Chondrocyte (in vitro differentiated cells): ENCODE data around the gene SAE1. TPM values are rescaled to one million over a fixed set of nuclear protein-coding genes. Genes with fewer than 3 reads are reported as not detected.

Experiments used
- DNase-seq: peaks from one replicate; pipeline ENCODE4 v3.0.0; 2021; ENCODE audit warnings: mixed read lengths, low spot score
- H3K27ac Mint-ChIP-seq: one replicate; pipeline ENCODE4 v1.8.0; 2021; ENCODE audit warnings: mild to moderate bottlenecking, moderate library complexity, mixed read lengths; ENCODE audit not compliant: unreplicated experiment
- H3K27me3 Mint-ChIP-seq: 2 replicates; pipeline ENCODE4 v1.8.0; 2021; ENCODE audit warnings: low read depth, mixed read lengths
- H3K36me3 Mint-ChIP-seq: 2 replicates; pipeline ENCODE4 v1.8.0; 2021; ENCODE audit warnings: low read depth, mixed read lengths
- H3K4me1 Mint-ChIP-seq: 2 replicates; pipeline ENCODE4 v1.8.0; 2021; ENCODE audit warnings: low read depth, mild to moderate bottlenecking, mixed read lengths
- H3K4me3 Mint-ChIP-seq: one replicate; pipeline ENCODE4 v1.8.0; 2021; ENCODE audit warnings: mild to moderate bottlenecking, moderate library complexity, mixed read lengths; ENCODE audit not compliant: unreplicated experiment
- H3K9me3 Mint-ChIP-seq: 2 replicates; pipeline ENCODE4 v1.8.0; 2021; ENCODE audit warnings: low read depth, mixed read lengths
- CTCF ChIP-seq: fragments of 200-600 bp; sonication (generic); IDR thresholded peaks from 2 replicates; pipeline ENCODE4 v1.5.0; 2021; ENCODE audit warnings: antibody characterized with exemption, mild to moderate bottlenecking, moderate library complexity
- total RNA-seq: library from RNA; stranded (reverse); gene quantifications from 3 replicates; pipeline ENCODE4 v1.2.1, GENCODE V29; 2021

Gene SAE1
- total RNA-seq, 1 donor from 2014 or later, result 91.2 TPM

GRCh38 chr19:47089767-47090350 lies 40.8 kb upstream of the SAE1 start:
- no peak for DNase-seq
- Mint-ChIP-seq H3K27me3 (no peaks in the 10 kb centered on the region), H3K4me3 (no peak overlapping the region), H3K36me3 (peaks cover 28% of the 10 kb centered on the region), H3K4me1 (peaks cover 6% of the 10 kb centered on the region), H3K27ac (no peak overlapping the region), H3K9me3 (no peaks in the 10 kb centered on the region)
- no peak for TF ChIP-seq CTCF

- Mint-ChIP-seq H3K4me1 (peaks cover 31% of the 10 kb centered on the region), H3K27me3 (no peaks in the 10 kb centered on the region), H3K9me3 (no peaks in the 10 kb centered on the region), H3K36me3 (peaks cover 17% of the 10 kb centered on the region), H3K27ac (peak overlapping the region; percentile 17), H3K4me3 (no peak overlapping the region)
- DNase-seq, result peak; percentile 22
- TF ChIP-seq CTCF, result no peak
Observed at GRCh38 chr19:47093254-47093653, 37.4 kb upstream of the SAE1 start.

- TF ChIP-seq CTCF, result no peak
- DNase-seq, result peak; percentile 10
- Mint-ChIP-seq H3K9me3 (no peaks in the 10 kb centered on the region), H3K4me3 (no peak overlapping the region), H3K4me1 (peaks cover 36% of the 10 kb centered on the region), H3K27me3 (no peaks in the 10 kb centered on the region), H3K27ac (no peak overlapping the region), H3K36me3 (peaks cover 17% of the 10 kb centered on the region)
Observed at GRCh38 chr19:47093841-47094240, 36.8 kb upstream of the SAE1 start.

DNA sequence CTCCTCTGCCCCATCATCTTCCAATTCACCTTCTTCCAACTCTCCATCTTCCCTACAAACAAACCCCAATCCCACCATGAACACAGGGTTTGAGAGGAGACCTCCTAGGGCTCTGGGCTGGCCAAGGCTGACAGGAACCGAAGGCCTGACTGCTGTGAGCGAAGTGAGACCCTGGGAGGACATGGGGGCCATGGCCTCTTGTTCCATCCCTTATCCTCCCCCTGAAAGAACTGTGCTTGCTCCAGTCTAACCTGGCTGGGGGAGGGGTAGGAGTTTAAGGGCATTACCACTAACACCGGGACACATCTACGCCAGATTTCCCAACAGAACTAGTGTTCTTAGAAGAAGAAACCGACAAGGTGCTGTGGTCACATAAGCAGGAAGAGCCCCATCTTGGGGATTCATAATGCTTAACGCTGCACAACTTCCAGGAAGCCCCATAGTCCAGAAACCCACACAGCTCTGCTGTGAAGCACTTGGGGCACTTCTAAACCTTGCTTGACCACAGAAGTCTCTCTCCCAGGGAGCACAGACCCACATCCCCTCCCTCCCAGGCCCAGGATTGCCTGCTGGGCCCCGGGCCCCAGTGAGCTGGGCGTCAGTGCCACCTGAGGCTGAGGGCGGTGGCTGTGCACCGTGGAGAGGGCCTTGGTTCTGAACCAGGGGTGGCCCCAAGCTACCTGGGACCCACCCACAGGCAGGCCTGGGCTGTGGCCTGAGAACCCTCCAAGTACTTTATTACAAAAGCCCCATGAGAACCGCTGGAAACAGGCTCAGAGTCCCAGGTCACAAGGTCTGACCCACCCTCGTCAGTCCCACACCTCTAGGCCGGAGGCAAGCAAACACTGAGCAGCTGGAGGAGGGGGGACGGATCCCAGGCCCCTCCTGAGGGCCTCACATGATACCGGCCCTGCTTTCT lies 35.8 kb upstream of the SAE1 start:
- Mint-ChIP-seq H3K4me3 (no peak overlapping the region), H3K9me3 (no peaks in the 10 kb centered on the region), H3K27ac (peak overlapping the region; percentile 68), H3K4me1 (peaks cover 37% of the 10 kb centered on the region), H3K36me3 (peaks cover 14% of the 10 kb centered on the region), H3K27me3 (no peaks in the 10 kb centered on the region)
- no peak for DNase-seq
- TF ChIP-seq CTCF, result no peak

GRCh38 chr19:47095476-47096099 lies 35.0 kb upstream of the SAE1 start:
- Mint-ChIP-seq H3K27me3 (no peaks in the 10 kb centered on the region), H3K27ac (peak overlapping the region; percentile 68), H3K4me1 (peaks cover 42% of the 10 kb centered on the region), H3K4me3 (no peak overlapping the region), H3K9me3 (no peaks in the 10 kb centered on the region), H3K36me3 (peaks cover 14% of the 10 kb centered on the region)
- TF ChIP-seq CTCF, result no peak
- peak; percentile 54 for DNase-seq
